HG03457 (cell line): ENCODE measurements around the gene ELOVL4.

Source experiments
- ATAC-seq: cut with Tn5 transposase; IDR thresholded peaks from one replicate; pipeline ENCODE4 v1.9.1; 2021; ENCODE audit warnings: moderate number of reproducible peaks; ENCODE audit not compliant: unreplicated experiment

Gene ELOVL4

DNA sequence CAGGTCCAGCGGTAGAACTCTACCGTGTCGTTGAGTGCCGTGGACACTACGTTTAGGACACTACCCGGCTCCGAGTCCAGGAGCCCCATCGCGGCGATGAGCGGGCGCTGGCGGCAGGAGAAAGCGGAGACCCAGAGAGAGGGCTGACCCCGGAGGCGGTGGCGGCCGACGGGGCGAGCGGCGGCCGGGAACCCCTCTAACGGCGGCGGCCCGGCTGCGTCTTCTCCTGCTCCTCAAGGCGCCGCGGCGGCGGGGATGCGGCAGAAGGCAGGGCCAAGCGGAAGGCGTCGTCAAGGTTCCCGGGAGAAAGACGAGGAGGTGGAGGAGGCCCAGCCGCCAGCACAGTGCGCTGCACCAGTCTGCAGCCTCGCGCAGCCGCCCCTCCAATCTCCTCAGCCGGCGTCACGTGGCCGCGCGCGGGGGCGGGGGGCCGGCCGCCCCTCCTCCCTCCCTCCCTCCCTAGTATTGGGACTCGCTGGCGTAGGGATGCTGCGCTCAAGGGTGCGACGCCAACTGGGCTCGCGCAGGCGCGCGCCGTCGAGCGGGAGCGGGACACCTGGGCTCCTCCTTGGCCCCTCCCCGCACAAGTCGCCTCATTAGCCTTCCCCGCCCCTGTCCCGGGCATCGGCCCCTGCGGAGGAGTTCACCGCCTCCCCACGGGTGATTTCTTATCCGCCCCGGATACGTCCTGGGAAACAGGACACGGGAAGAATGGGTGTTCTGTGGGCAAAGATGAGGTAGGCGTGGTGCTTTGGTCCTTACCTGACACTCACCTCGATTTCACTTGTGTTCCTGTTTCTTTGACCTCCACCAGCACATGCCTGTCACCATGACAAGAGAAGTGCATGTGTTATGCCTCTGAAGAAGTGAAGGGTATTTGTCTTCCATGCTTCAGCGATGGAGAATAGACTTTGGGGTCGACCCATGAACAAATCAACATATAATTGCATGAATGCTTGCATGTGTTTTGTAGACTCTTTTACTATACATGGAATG lies at the start of gene ELOVL4:
TSS of gene ELOVL4 (minus strand) at position 363 of the 996 bp plus-strand sequence. CDS start at position 89, 274 bp downstream.
- ATAC-seq = no peak

DNA sequence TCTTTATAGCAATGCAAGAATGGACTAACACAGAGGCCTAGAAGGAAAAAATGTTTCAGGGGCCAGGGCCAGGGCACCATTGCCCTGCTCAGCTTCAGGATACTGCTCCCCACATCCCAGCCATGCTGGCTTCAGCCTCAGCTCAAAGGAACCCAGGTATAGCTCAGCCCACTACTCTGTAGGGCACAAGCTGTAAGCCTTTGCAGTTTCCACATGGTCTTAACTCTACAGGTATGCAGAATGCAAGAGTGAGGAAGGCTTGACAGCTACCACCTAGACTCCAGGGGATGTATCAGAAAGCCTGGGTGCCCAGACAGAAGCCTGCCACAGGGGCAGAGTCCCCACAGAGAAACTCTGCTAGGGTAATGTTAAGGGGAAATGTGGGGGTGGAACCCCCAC lies 46.6 kb upstream of the ELOVL4 start:
- no peak for ATAC-seq

DNA sequence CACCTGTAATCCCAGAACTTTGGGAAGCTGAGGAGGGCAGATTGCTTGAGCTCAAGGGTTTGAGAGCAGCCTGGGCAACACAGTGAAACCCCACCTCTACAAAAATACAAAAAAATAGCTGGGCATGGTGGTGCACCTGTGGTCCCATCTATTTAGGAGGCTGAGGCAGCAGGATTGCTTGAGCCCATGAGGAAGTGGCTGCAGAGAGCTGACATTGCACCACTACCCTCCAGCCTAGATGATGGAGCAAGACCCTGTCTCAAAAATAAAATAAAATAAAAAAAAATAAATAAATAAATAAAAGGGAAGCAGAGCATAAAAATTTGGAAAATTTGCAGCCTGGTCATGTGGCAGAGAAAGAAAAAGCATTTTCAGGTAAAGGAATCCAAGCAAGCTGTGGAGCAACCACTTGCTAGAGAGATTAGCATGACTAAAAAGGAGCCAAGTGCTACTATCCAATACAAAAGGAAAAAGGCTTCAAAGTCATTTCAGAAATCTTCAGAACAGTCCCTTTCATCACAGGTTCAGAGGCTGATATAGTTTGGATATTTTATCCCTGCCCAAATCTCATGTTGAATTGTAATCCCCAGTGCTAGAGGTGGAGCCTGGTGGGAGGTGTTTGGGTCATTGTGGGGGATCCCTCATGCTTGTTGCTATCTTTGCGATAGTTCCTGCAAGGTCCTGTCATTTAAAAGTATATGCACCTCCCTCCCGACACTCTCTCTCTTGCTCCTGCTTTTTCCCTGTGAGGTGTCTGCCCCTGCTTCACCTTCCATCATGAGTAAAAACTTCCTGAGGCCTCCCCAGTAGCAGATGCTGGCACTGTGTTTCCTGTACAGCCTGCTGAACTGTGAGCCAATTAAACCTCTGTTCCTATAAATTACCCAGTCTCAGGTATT lies 45.9 kb upstream of the ELOVL4 start:
- ATAC-seq = no peak

DNA sequence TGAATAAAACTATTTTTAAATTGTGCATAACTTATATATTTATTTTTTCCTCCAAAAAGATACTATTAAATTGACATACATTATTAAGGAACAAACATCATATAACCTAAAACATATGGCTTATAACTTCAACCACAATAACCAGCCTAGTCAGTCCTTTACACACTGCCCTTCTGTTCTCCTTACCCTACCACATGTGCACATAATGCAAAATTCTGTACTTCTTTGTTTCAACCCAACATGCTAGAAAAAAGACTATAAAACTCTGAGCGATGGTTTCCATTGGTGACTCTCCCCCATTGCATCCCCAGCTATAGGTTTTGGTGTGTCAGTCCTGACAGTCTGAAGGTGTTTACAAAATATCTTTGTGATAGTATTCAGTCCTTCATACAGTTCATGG lies 42.3 kb upstream of the ELOVL4 start:
- ATAC-seq = no peak

DNA sequence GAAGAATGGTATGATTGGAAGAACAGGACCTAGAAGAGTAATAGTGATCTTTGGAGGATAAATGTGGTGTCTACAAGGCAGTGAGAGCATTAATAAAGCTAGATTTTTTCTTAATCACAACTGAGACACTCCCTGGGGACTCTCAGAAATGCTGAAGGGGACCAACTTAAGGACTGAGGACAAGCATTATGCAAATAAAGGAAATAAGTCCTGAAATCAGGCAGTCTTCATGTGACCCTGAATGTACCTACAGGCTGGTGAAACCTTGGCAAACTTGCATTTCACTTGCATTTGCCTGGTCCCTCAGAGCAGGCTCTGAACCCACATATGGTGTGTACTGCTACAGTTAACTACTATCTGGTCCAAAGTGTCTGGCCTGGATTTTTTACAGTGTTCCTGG lies 37.8 kb upstream of the ELOVL4 start:
- no peak for ATAC-seq

DNA sequence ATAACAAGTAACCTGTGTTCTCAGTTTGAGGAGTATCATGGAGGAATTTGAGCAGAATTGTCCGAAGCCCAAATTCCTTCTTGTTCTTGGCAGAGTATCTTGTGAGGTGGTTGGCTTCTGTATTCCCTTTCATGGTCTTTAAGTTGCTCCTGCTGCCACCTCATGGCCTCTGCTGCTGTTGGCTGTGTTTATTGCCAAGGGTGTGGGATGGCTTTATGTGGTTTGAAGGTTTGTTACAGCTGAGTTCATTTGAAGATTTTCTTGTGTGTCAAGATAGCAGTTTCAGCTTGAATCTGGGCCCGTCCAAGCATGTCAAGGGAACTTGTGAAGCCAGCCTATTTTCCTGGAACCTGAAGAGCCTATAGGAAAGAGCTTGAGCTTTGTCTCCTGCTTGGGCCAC lies 36.9 kb upstream of the ELOVL4 start:
- no peak for ATAC-seq

GRCh38 chr6:79981652-79982051 lies 34.3 kb upstream of the ELOVL4 start:
- ATAC-seq = no peak

- ATAC-seq = no peak
Observed at GRCh38 chr6:79971193-79971592, 23.8 kb upstream of the ELOVL4 start.

DNA sequence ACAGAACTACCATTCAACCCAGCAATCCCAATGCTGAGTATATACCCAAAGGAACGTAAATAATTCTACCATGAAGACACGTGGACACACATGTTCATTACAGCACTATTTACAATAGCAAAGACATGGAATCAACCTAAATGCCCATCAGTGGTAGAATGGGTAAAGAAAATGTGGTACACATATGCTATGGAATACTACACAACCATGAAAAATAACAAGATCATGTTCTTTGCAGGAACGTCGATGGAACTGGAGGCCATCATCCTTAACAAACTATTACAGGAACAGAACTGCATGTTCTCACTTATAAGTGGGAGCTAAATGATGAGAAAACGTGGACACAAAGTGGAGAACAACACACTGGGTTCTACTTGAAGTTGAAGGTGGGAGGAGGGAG lies 22.4 kb upstream of the ELOVL4 start:
- no peak for ATAC-seq

DNA sequence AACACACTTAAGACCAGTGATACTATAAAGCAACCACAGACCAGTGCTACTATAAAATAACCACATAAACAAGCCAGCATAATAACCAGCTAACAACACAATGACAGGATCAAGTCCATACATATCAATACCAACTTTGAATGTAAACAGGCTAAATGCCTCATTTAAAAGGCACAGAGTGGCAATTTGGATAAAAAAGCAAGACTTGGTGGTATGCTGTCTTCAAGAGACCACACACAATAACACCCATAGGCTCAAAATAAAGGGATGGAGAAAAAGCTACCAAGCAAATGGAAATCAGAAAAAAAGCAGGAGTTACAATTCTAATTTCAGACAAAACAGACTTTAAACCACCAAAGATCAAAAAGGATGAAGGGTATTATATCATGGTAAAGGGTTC lies 19.8 kb upstream of the ELOVL4 start:
- no peak for ATAC-seq

DNA sequence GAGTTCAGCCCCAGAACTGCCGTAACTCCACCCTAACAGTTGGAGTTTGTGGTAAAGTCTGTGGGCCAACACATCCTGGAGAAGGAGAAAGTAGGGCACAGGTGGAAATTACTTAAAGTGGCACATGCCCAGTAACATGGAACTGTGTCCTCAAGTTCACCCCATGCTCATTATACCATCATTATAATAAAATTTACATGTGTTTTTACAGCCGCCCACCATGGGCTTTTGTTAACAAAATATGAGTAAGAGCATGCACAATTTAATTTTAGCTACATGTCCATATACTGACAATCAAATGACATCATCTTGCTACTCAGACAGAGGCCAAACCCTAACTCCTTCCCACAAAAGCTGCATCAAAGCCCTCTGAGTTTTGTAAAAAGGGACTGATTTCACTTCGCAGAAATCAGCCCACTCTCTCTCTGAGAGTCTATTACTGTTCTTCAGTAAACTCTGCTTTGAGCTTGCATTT lies 17.3 kb upstream of the ELOVL4 start:
- no peak for ATAC-seq

DNA sequence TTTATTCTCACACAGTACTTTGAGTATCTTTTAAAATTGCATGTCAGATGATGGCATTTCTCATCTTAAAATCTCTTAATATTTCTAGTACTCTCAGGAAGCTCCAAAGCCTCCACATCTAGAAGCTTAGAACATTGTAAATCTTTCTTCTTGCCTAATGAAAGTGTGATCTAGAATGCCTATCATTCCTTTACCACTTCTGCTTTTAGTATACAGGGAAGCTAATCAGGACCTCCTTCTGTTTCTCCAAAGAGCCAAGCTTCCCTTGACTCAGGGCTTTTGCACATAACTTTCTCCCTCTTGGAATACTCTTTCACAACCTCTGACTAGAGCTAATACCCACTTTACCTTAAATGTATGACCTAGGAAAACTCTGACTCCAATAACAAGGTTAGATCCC lies 7.5 kb upstream of the ELOVL4 start:
- no peak for ATAC-seq

DNA sequence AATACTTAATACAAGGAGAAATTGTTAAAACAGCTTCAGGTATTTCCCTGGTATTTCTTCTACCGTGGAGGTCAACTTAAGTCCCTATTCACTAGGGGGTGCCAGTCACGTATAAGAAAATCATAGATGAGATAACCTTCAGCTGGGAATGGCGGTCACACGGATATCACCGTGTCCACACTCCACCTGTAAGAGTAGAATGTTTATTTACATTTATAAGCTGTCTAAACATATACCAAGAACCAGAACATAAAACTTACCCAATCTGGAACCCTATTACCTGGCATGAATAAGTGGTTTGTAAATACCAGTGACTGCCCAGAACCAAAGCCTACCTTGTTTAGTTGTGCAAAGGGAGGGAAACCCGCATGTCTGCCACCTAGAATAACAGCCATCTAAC lies 1.9 kb upstream of the ELOVL4 start:
- ATAC-seq = no peak

DNA sequence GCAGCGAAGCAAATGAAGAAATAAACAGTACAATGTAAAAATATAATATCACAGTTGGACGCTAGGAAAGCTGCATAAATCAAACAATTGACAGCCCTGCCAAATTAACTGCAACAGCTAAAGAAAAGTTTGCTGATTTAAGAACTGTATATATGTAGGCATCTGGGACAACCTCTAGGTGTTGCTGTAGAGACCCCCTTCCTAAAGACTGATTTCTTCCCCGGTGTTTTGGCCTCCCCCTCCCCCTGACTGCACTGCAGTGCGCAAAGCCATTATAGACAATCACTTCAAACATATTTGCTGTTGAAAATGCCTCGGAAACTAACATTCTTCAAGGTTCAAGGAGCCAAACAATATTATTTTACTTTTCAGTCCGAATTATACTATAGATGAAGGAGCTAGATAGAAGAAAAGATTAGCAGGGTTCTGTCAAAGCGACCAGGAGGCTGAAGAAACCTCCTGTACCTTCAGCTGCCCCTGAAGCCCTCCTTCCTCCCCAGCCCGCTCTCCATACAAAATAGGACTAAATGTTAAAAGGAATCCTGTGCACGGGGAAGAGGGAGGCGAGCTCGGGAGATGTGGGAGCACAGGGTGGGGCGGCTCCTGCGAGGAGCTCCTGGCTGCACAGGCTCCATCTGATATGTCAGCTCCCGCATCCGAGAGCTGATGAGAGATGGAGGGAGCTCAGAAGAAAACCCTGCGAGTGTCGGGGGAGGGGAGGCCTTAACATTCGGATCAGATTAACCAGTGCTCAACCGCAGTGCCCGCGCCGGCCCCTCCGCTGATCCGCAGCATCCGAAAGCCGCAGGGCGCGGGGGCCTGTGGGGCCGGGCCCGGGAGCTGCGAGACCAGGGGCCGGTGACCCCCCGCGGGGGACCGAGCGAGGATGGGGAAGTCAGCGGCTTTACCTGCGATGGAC lies 822 bp downstream of the ELOVL4 start:
- no peak for ATAC-seq

GRCh38 chr6:79943133-79943532 lies 4.2 kb downstream of the ELOVL4 start:
- no peak for ATAC-seq

DNA sequence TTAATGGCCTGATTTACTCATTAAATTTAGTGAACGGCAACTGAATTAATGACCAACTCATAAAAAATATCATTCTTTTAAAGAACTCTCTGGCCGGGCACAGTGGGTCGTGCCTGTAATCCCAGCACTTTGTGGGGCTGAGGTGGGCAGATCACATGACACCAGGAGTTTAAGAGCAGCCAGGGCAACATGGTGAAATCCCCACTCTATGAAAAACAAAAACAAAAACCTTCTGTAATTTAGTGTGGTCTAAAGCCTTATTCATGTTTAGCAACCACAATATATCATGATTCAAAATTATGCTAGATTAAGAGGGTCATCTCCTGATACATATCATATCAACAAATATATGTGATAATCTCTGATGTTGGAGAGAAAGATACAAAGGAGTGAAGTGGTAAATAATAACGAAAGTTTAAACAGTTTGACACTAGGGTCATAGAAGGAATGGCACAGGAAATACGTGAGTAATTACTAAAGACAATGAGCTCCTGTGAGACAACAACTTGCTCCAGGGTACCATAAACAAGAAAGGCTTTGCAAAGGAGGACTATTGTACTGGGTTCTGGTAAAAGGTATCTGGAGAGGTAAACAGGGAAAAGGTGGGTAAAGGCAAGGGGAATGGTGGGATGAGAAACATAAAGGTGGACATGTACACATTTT lies 5.7 kb downstream of the ELOVL4 start:
- ATAC-seq = no peak

GRCh38 chr6:79928478-79928998 lies 18.8 kb downstream of the ELOVL4 start:
- ATAC-seq = no peak

DNA sequence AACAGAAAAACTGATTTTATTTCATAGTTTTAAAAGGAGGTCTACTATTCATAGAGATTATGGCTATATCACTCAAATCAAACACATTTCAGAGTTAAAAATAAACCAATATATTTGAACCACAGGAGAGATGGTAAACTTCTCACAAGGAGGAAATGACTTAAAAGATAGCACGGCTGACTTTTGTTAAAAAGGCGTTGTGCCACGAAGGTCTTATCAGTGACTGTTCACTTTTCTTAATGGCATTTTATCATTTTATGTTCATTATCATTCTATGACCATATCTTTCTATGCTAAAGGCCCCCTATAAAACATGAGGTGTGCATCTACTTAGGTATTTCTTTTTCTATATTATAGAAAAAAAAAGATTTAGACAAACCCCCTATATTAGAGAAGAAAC lies 19.6 kb downstream of the ELOVL4 start:
- ATAC-seq = no peak

- no peak for ATAC-seq
Observed at GRCh38 chr6:79923270-79923669, 24.1 kb downstream of the ELOVL4 start.

DNA sequence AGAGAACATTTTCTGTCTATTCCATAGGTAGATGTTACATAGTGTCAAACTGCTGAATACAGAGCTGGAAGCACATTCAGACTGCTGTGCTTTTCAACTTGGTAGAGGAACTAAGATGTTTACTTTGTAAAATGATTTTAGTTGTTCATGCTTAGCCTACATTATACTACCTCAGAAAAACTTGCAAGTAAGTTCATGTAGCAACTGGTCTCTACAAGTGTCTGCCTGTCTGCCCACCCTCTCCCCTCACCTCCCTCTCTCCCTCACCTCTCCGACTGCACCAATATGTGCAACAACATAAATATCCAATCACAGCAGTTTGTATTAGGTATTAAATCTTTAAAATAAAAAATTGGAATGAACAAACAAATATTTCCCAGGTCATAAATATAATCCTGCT lies 25.3 kb downstream of the ELOVL4 start:
- ATAC-seq = no peak
